ENCODE results near the gene POLR3B. TPM values are rescaled to one million over a fixed set of nuclear protein-coding genes. Genes with fewer than 3 reads are reported as not detected.

POLR3B gene
- total and polyA plus RNA-seq, 2 experiments from 2014 or later, result 4.0 to 14.6 TPM

GRCh38 chr12:106333756-106334155, 23.8 kb upstream of the POLR3B start:
- no peak overlapping the region for H3K4me3 Mint-ChIP-seq
- Histone ChIP-seq H3K9me2 (ENCODE audit: insufficient read depth) (0 out of 2 replicates have a peak, but pooled peaks cover 3% of the 10 kb centered on the region), H3K4me1 (ENCODE audit: insufficient read depth) (peaks cover 17% of the 10 kb centered on the region), H3K4me3 (no peak overlapping the region), H3K27me3 (ENCODE audit: insufficient read depth) (no peaks in the 10 kb centered on the region), H3K4me2 (no peak overlapping the region), H3F3A (replicated peaks; ENCODE audit: low read depth) (no peaks in the 10 kb centered on the region), H3K79me2 (replicated peaks; ENCODE audit: insufficient read depth) (no peaks in the 10 kb centered on the region), H3K27ac (ENCODE audit: low read depth) (no peak overlapping the region), H2AFZ (no peak overlapping the region), H4K20me1 (replicated peaks; ENCODE audit: insufficient read depth) (no peaks in the 10 kb centered on the region), H3K36me3 (ENCODE audit: insufficient read depth) (no peaks in the 10 kb centered on the region)
- ATAC-seq (no peak), DNase-seq (ENCODE audit: low spot score) (no peak)
- H3K36me3 Mint-ChIP-seq (ENCODE audit: low read depth), result no peaks in the 10 kb centered on the region; the same call in 2 of the 3 replicates
- TF ChIP-seq CREB1 (CRISPR knock-in tag; IDR thresholded peaks at IDR 0.05; ENCODE audit: low read depth), result no peak
- TF ChIP-seq NANOG (IDR thresholded peaks at IDR 0.05; ENCODE audit: borderline replicate concordance), result no peak
- no peak for TF ChIP-seq ZNF462 (CRISPR knock-in tag; IDR thresholded peaks at IDR 0.05)
- TF ChIP-seq EZH2 (IDR thresholded peaks at IDR 0.05; ENCODE audit: low read depth, unreplicated experiment), result no peak
- TF ChIP-seq EZH2phosphoT487 (IDR thresholded peaks at IDR 0.05; ENCODE audit: unreplicated experiment), result no peak
- TF ChIP-seq, protein P1, sequence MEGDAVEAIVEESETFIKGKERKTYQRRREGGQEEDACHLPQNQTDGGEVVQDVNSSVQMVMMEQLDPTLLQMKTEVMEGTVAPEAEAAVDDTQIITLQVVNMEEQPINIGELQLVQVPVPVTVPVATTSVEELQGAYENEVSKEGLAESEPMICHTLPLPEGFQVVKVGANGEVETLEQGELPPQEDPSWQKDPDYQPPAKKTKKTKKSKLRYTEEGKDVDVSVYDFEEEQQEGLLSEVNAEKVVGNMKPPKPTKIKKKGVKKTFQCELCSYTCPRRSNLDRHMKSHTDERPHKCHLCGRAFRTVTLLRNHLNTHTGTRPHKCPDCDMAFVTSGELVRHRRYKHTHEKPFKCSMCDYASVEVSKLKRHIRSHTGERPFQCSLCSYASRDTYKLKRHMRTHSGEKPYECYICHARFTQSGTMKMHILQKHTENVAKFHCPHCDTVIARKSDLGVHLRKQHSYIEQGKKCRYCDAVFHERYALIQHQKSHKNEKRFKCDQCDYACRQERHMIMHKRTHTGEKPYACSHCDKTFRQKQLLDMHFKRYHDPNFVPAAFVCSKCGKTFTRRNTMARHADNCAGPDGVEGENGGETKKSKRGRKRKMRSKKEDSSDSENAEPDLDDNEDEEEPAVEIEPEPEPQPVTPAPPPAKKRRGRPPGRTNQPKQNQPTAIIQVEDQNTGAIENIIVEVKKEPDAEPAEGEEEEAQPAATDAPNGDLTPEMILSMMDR (conservative IDR thresholded peaks at IDR 0.05; ENCODE audit: low read depth in 2 of 2), result no peak
- no peak for TF ChIP-seq JUNB (IDR thresholded peaks at IDR 0.05; ENCODE audit: unreplicated experiment)
- no peak for TF ChIP-seq ZNF114 (CRISPR knock-in tag; IDR thresholded peaks at IDR 0.05)
- TF ChIP-seq STAT1 (IDR thresholded peaks at IDR 0.05; ENCODE audit: unreplicated experiment), result no peak
- no peak for TF ChIP-seq ZNF331 (CRISPR knock-in tag; IDR thresholded peaks at IDR 0.05; ENCODE audit: low read depth)
- TF ChIP-seq, protein P2, sequence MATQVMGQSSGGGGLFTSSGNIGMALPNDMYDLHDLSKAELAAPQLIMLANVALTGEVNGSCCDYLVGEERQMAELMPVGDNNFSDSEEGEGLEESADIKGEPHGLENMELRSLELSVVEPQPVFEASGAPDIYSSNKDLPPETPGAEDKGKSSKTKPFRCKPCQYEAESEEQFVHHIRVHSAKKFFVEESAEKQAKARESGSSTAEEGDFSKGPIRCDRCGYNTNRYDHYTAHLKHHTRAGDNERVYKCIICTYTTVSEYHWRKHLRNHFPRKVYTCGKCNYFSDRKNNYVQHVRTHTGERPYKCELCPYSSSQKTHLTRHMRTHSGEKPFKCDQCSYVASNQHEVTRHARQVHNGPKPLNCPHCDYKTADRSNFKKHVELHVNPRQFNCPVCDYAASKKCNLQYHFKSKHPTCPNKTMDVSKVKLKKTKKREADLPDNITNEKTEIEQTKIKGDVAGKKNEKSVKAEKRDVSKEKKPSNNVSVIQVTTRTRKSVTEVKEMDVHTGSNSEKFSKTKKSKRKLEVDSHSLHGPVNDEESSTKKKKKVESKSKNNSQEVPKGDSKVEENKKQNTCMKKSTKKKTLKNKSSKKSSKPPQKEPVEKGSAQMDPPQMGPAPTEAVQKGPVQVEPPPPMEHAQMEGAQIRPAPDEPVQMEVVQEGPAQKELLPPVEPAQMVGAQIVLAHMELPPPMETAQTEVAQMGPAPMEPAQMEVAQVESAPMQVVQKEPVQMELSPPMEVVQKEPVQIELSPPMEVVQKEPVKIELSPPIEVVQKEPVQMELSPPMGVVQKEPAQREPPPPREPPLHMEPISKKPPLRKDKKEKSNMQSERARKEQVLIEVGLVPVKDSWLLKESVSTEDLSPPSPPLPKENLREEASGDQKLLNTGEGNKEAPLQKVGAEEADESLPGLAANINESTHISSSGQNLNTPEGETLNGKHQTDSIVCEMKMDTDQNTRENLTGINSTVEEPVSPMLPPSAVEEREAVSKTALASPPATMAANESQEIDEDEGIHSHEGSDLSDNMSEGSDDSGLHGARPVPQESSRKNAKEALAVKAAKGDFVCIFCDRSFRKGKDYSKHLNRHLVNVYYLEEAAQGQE (IDR thresholded peaks at IDR 0.05; ENCODE audit: unreplicated experiment), result no peak
- TF ChIP-seq, protein P3, sequence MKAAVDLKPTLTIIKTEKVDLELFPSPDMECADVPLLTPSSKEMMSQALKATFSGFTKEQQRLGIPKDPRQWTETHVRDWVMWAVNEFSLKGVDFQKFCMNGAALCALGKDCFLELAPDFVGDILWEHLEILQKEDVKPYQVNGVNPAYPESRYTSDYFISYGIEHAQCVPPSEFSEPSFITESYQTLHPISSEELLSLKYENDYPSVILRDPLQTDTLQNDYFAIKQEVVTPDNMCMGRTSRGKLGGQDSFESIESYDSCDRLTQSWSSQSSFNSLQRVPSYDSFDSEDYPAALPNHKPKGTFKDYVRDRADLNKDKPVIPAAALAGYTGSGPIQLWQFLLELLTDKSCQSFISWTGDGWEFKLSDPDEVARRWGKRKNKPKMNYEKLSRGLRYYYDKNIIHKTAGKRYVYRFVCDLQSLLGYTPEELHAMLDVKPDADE (IDR thresholded peaks at IDR 0.05), result no peak
- no peak for TF ChIP-seq POLR2AphosphoS5 (IDR thresholded peaks at IDR 0.05; ENCODE audit: low read depth)
- H3K27me3 Mint-ChIP-seq (ENCODE audit: insufficient read depth, low read depth, poor library complexity), result peaks cover 4% of the 10 kb centered on the region
- no peaks in the 10 kb centered on the region; the same call in 2 of the 3 replicates for H3K9me3 Mint-ChIP-seq
- H3K27ac Mint-ChIP-seq, result no peak overlapping the region
- H3K4me1 Mint-ChIP-seq, result peaks cover 29% of the 10 kb centered on the region

All from GM23338 (cell line).